Vagina (tissue), 2 donors: ENCODE results near the gene PSMB10. TPM values are rescaled to one million over a fixed set of nuclear protein-coding genes. Genes with fewer than 3 reads are reported as not detected.

ENCODE experiments used
- DNase-seq, 2 donors: peaks; one replicate each; pipeline ENCODE4 v3.0.0-alpha.2; 2017; ENCODE audit errors: extremely low spot score in 2 of 2
- H3K27ac ChIP-seq: fragments of 200-600 bp; sonication (generic); one replicate; pipeline ENCODE4 v1.5.1; 2019
- H3K27me3 ChIP-seq: fragments of 200-600 bp; sonication (generic); one replicate; pipeline ENCODE4 v1.5.1; 2019
- H3K36me3 ChIP-seq, 2 donors: fragments of 200-600 bp; sonication (generic); one replicate each; pipeline ENCODE4 v1.5.1; 2017 to 2019
- H3K4me1 ChIP-seq: fragments of 200-600 bp; sonication (generic); one replicate; pipeline ENCODE4 v1.5.1; 2019
- H3K4me3 ChIP-seq, 2 donors: fragments of 200-600 bp; sonication (generic); 1 replicate in 1 of 2; 2 replicates in 1 of 2; pipeline ENCODE4 v1.5.1; 2016 to 2019
- H3K9me3 ChIP-seq: fragments of 200-600 bp; sonication (generic); one replicate; pipeline ENCODE4 v1.5.1; 2019
- CTCF ChIP-seq, 3 experiments: fragments of 450-650 bp in 2 of 3; fragments of 200-600 bp in 1 of 3; sonication (generic) in 1 of 3; IDR thresholded peaks; one replicate each; pipeline ENCODE4 v1.5.1; 2017 to 2019; ENCODE audit warnings: antibody characterized with exemption in 3 of 3, mild to moderate bottlenecking in 2 of 3, moderate library complexity in 2 of 3
- POLR2A ChIP-seq, 2 donors: fragments of 450-650 bp; IDR thresholded peaks; one replicate each; pipeline ENCODE4 v1.6.1; 2017; ENCODE audit warnings: antibody characterized with exemption in 2 of 2, mild to moderate bottlenecking in 2 of 2, moderate library complexity in 2 of 2
- POLR2AphosphoS5 ChIP-seq, 2 donors: sonication (generic); formaldehyde crosslinking; IDR thresholded peaks; one replicate each; pipeline ENCODE4 v1.9.0; 2017; ENCODE audit warnings: antibody characterized with exemption in 2 of 2, mild to moderate bottlenecking in 2 of 2, low read depth in 1 of 2; ENCODE audit not compliant: insufficient read depth in 1 of 2
- intact Hi-C: fragments of 100-400 bp; cut with DNase I; formaldehyde crosslinking; loops from one replicate; pipeline ENCODE4 v1.15.1; 2023
- total RNA-seq: library from RNA; depleted of rRNA; stranded (reverse); fragments of >200 nt; gene quantifications from one replicate; pipeline ENCODE4 v1.2.3, GENCODE V29; 2016

Gene PSMB10
- total RNA-seq, 1 donor from 2014 or later, result 45.2 TPM

DNA sequence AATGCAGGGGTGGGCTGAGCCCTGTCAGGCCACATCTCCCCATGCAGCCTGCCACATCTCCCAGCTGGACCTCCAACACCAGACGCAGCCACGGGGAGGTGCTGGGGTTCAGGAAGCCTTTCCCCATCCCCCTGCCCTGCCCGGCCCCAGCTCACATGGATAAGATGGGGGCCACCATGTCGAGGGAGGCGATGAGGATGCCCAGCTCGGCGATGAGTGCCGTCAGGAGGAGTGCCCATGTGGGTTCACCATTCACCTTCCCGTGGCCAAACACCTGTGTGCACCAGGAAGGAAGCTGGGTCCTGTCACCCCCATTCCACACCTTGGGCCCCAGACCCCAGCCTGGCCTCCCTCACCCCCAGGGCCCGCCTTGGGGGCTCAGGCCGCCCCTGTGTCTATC, 13.0 kb upstream of the PSMB10 start:
- TF ChIP-seq POLR2A (IDR thresholded peaks at IDR 0.05), result no peak
- TF ChIP-seq CTCF (IDR thresholded peaks at IDR 0.05), result no peak
- no peak for TF ChIP-seq POLR2AphosphoS5 (IDR thresholded peaks at IDR 0.05; ENCODE audit: insufficient read depth in 1 of 2, low read depth in 1 of 2)
- Histone ChIP-seq H3K4me3 (no peak overlapping the region), H3K4me1 (peaks cover 31% of the 10 kb centered on the region), H3K9me3 (no peaks in the 10 kb centered on the region), H3K36me3 (peaks cover 0 to 80% of the 10 kb centered on the region in 2 donors), H3K27me3 (no peaks in the 10 kb centered on the region), H3K27ac (no peak overlapping the region)
- no peak for DNase-seq
- intact Hi-C loops, result no loop called here

GRCh38 chr16:67948015-67948414, 11.4 kb upstream of the PSMB10 start:
- Histone ChIP-seq H3K27ac (no peak overlapping the region), H3K4me3 (no peak overlapping the region), H3K4me1 (peaks cover 47% of the 10 kb centered on the region), H3K27me3 (no peaks in the 10 kb centered on the region), H3K36me3 (peaks cover 0 to 71% of the 10 kb centered on the region in 2 donors), H3K9me3 (no peaks in the 10 kb centered on the region)
- intact Hi-C loops, result no loop called here
- no peak for DNase-seq
- TF ChIP-seq POLR2AphosphoS5 (IDR thresholded peaks at IDR 0.05; ENCODE audit: insufficient read depth in 1 of 2, low read depth in 1 of 2) (no peak), CTCF (IDR thresholded peaks at IDR 0.05) (no peak), POLR2A (IDR thresholded peaks at IDR 0.05) (no peak)

GRCh38 chr16:67946966-67947558, 10.4 kb upstream of the PSMB10 start:
- H3K4me1 ChIP-seq, result peaks cover 50% of the 10 kb centered on the region
- H3K36me3 ChIP-seq, result peaks cover 0 to 70% of the 10 kb centered on the region in 2 donors
- DNase-seq, result no peak
- TF ChIP-seq CTCF (IDR thresholded peaks at IDR 0.05), result no peak
- TF ChIP-seq POLR2AphosphoS5 (IDR thresholded peaks at IDR 0.05; ENCODE audit: insufficient read depth in 1 of 2, low read depth in 1 of 2), result no peak
- no peak for TF ChIP-seq POLR2A (IDR thresholded peaks at IDR 0.05)
- H3K27ac ChIP-seq, result no peak overlapping the region
- no peaks in the 10 kb centered on the region for H3K9me3 ChIP-seq
- H3K27me3 ChIP-seq, result no peaks in the 10 kb centered on the region
- H3K4me3 ChIP-seq, result no peak overlapping the region
- intact Hi-C loops, result no loop called here

DNA sequence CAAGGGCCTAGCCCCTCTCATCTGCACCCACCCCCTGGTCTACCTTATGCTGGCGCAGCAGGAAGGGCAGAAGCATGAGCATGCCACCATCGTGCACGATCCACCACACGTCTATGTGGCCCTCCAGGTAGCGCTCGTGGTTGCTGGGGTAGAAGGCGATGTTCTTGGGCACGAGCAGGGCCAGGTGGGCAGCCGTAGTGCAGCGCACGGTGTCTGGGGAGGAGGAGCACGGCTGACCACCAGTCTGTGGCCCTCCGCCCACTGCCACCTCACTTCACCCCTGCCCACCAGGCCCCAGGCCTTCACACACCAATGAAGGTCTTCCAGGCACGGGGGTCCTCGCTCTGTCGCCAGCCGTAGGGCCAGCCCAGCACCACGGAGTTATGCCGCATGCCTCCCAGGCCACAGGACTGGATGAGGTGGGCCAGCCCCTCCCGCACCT, 9.5 kb upstream of the PSMB10 start:
- H3K4me1 ChIP-seq, result peaks cover 41% of the 10 kb centered on the region
- intact Hi-C loops, result no loop called here
- H3K27me3 ChIP-seq, result no peaks in the 10 kb centered on the region
- TF ChIP-seq POLR2AphosphoS5 (IDR thresholded peaks at IDR 0.05; ENCODE audit: insufficient read depth in 1 of 2, low read depth in 1 of 2) (no peak), CTCF (IDR thresholded peaks at IDR 0.05) (no peak), POLR2A (IDR thresholded peaks at IDR 0.05) (no peak)
- no peak overlapping the region for H3K4me3 ChIP-seq
- H3K27ac ChIP-seq, result no peak overlapping the region
- no peaks in the 10 kb centered on the region for H3K9me3 ChIP-seq
- H3K36me3 ChIP-seq, result peaks cover 0 to 61% of the 10 kb centered on the region in 2 donors
- DNase-seq, result no peak

DNA sequence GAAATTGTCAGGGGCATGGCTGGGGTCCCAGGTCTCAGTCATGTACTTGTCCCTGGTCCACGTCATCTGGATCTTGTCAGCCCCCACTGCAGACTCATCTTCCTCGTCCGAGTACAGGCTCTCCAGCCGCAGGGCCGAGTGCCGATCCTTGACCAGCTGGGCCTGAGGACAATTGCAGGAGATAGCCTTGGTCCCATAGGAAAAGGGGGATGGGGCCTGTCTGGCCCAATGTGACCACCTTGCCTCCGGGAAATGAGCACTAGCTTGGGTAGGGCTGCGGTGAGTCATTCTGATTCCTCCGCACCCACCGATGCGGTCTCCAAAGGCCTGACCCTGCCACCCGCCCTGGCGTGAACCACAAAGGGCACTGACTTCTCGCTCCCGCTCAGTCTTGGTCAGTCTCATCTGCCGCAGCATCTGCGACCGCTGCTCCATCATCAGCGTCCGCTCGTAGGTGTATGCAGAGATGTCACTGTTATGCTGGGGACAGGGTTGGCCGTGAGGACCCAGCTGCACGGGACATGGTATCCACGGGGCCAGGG, 8.8 kb upstream of the PSMB10 start:
- no peaks in the 10 kb centered on the region for H3K27me3 ChIP-seq
- peaks cover 39% of the 10 kb centered on the region for H3K4me1 ChIP-seq
- peaks cover 0 to 54% of the 10 kb centered on the region in 2 donors for H3K36me3 ChIP-seq
- DNase-seq, result no peak
- peak overlapping the region; percentile 84 for H3K27ac ChIP-seq
- H3K9me3 ChIP-seq, result no peaks in the 10 kb centered on the region
- intact Hi-C loops, result no loop called here
- TF ChIP-seq POLR2AphosphoS5 (IDR thresholded peaks at IDR 0.05; ENCODE audit: insufficient read depth in 1 of 2, low read depth in 1 of 2), result no peak
- TF ChIP-seq POLR2A (IDR thresholded peaks at IDR 0.05), result no peak
- H3K4me3 ChIP-seq, result no peak overlapping the region
